Activated CD8-positive, alpha-beta memory T cell treated with anti-CD3 and anti-CD28 coated beads for 4 hours (primary cell): ENCODE results near the gene DVL2.

Experiments used
- DNase-seq, 2 donors: peaks; one replicate each; pipeline ENCODE4 v3.0.0-alpha.2; 2020; ENCODE audit warnings: low read depth in 2 of 2

DVL2 gene

GRCh38 chr17:7219812-7220592 is 14.3 kb downstream of the DVL2 start, which contains the start of the genes ACADVL and DLG4:
TSS of gene ACADVL (plus strand) at chr17:7219938. CDS start at chr17:7219985, 47 bp downstream.
TSS of gene DLG4 (minus strand) at chr17:7219836.
- peak; percentile 54 to 65 for DNase-seq

DNA sequence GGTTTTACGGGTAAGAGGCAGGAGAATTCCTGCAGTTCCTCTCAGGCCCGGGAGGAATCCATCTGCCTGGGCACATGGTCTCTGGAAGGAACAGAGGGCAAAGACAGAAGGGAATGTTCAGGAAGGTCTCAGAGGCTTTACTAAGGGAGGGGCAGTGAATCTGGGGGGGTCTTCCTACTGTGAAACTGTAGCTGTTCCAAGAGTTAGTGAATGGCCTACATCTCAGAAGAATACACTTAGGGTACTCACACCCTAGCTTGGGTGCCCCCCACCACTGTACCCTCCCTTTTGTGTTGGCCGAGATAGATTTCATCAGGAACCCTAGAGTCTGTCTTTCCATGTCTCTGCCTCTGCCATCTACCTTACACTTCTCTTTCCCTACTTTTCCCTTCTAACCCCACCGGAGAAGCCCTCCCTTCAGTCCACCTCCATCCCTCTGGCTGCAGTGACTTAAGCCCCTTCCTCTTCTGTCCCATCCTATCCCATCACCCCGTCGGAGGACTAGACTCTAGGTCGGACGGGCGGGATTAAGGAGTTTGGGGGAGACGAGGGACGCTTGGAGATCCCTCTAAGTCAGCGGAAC is 15.0 kb downstream of the DVL2 start:
- no peak for DNase-seq

DNA sequence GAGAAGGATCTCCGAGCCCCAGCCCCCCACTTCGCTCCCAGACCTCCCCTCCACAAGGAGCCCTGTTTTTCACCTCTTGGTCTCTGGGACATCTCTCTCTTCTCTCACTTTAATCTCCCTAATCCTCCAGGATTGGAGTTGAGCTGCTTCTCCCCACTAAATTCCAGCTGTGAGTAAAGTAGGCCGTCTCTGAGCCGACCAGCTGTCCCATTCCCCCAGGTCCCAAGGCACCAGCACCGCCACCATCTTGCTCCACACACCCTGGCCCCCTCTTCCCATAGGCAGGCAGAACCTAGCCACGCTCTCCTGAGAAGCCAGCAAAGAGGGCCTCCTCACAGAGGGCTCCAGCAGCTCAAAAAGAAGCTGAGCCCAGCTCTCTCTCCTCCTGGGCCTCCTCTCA is 15.6 kb downstream of the DVL2 start:
- DNase-seq, result no peak

GRCh38 chr17:7218166-7218565 is 16.2 kb downstream of the DVL2 start:
- DNase-seq, result no peak

- DNase-seq, result no peak
Observed at GRCh38 chr17:7217113-7217987, 17.0 kb downstream of the DVL2 start.

GRCh38 chr17:7216242-7217112 is 17.8 kb downstream of the DVL2 start:
- DNase-seq, result no peak

DNA sequence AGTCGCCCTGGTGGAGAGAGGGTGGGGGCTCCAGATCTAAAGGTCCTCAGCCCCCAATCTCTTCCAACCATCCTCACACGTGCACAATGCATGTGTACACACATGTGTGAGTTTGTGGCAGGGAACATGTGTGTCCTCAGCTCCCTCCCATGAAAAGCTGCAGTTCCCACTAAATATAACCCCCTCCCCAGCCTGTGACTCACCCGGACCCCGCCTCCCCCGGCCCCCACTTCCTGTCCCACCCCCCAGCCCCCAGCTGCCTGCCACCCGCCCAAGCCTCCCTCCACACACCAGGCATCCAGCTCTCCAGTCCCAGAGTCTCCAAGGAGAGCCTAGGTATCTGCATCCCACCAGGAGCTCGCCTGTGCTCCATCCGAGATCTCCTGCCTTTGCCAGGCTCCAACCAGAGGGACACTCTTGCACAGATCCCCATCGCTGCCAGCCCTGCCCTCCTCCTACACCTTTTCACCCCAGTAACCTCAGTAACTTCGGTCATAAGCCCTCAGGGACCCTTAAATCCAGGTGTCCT is 18.6 kb downstream of the DVL2 start:
- no peak for DNase-seq

DNA sequence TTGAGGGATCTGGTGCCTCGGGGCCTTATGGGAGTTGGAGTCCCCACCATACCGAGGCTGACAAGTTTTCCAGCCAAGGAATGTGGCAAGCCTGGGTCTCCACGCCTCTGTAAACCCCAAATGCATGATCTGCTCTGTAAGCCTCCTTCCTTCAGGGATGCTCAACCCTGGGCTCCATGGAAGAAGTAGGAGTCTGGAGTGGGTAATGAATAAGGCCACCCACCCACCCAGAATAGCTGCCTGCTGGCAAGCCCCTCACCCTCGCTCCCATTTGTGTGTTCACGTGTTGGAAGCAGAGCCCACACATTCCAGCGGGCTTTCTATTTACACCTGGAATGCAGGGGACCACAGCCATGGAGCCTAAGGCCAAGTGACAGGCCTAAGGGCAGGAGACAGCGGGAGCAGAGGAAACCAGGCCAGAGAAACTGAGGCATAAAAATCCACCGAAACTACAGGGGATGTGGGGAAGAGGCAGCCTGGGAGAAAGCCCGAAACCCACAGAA is 19.1 kb downstream of the DVL2 start:
- DNase-seq, result no peak

GRCh38 chr17:7214300-7215135 is 19.8 kb downstream of the DVL2 start:
- peak; percentile 95 to 98 for DNase-seq

DNA sequence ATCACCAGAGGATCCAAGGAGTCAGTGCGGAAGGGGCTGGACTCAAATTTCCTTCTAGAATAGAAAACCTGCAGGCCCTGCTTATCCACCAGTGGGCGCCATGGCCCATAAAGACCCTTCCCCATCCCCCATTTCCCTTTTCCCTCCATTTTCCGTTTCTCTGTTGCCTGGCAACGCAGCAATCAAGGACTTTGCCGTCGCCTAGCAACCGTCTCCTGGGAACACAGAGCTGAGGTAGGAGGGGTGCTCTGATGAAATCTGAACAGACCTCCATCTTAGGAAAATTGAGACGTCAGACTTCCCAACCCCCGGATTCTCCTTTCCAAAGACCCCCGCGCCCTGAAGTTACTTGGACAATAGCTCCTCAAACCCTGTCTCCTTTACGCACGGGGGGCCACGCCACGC is 20.4 kb downstream of the DVL2 start:
- peak in 1 of 2 donors; percentile 20 for DNase-seq

DNA sequence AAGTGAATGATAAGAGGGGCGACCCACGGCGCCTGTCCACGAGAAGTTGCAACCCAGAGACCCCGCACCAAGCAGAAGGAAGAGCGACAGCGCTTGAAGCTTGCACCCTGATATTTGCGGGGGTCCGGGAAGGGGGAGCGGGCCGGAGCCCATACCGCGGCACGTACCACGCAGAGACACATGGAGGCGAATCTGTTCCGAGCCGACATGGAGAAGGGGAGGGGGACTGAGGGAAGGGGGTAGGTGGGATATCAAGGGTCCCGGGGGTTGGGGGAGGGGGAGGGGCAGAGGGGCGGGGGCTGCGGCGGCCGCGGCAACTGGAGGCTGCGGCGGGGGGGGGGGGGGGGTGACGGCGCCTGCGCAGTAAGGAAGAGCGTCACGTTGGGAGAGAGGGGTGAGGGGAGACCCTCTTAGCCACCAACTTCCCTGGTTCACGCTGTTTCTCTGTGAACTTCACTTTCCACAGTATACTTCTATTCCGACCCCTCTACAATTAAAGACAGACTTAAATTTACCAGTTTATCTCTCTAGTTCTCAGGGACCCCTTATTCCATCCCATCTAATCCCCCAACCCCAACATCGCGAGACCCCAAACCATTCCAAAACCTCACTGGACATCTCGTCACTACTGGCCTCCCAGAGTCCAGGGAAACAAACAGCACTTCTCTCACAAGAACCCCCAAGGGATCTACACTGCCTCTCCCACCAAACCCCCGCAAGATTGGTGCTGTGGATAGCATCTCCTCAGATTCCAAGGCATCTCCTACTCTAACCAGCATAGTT is 22.6 kb downstream of the DVL2 start:
- no peak for DNase-seq

DNA sequence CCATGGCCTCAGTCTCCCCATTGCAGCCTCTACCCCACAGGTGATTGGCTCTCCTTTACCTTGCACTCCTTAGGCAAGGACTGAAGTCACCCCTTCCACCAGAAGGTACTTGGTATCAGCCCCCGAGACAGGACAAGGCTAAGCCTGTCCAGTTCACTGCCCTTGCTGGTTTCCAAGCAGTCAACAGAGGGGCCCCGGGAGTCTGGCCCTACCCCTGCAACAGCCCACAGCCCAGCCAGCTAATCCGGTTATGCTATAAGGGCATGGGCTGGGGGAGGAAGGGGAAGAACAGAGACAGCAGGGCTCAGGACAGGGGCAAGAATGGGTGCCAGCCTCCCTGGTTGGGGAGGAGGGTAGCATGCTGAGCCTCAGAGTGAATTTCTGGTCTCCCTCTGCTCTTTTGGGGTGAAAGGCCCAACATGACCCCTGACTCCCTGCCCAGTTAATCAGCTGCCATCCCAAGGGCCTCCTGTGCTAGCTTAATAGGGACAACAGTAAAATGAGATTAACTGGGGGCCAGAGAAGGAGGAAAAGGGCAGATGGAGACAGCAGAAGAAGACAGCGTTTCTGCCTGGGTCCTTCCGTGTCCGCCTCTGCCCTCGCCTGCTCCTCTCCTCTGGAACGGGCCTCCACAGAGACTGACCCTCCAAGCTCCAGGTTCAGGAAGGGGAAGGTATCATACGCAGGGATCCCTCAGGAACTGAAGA is 25.4 kb downstream of the DVL2 start:
- DNase-seq, result no peak

DNA sequence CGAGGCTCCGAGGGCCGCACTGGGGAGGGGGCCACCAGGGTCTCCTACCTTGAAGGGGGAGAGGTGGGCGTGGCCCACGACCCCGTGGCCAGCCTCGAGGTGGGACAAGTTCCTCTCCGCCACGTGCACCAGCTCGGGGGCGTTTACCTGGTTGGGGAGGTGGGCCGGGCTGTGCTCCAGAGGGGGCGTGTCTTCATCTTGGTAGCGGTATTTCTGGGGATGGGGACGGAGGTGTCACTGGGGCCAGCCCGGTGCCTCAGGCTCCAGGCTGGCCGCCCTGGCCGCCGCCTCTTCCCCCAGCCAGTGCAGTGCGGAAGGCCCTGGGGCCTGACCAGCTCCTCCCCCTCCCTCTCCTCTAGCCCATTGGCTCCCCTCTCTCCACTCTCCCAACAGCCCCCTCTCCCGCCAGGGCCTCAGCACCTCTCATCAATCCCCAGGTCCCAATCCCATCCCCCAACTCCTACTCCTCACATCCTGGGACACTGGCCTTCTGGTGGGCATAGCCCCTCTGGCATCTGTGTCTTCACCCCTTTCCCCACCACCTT is 26.2 kb downstream of the DVL2 start:
- no peak for DNase-seq

DNA sequence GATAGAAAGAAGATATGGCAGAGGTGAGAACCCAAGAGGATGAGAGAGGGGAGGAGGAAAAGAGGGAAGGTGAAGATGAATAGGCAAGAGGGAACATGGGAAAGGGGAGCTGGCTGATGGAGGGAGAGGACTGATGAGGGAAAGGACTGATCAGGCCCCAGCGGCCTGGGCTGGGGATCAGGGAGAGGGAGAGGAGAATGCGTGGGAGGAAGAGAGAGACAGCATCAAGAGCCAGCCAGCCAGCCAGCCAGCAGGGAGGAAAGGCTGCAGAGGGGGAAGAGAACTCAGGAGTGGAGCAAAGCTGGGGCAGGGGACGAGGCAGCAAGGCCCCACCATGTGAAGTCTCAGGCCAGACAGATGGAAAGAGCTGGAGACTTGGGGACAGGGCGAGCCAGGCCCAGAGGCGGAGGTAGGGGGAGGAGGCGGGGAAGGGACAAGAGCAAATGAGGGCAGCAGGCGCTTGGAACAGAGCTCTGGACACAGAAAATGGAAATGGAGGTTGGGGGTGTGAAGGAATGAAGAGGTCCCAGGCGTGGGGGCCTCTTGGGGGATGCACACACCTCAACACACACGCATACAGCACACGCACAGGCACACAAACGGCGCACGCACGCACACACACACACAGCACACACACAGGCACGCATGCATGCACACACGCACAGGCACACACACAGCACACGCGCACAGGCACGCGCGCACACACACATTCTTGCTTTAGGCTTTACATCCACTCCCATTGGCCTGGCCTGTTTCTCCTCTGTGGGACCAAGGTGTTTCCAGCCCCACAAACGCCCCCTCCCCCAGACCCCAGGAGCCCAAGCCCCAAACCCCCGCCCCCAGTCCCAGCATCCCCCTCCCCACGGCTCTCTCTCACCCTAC is 27.0 kb downstream of the DVL2 start:
- DNase-seq, result no peak

- DNase-seq, result no peak
Observed at GRCh38 chr17:7205561-7205960, 28.8 kb downstream of the DVL2 start.

DNA sequence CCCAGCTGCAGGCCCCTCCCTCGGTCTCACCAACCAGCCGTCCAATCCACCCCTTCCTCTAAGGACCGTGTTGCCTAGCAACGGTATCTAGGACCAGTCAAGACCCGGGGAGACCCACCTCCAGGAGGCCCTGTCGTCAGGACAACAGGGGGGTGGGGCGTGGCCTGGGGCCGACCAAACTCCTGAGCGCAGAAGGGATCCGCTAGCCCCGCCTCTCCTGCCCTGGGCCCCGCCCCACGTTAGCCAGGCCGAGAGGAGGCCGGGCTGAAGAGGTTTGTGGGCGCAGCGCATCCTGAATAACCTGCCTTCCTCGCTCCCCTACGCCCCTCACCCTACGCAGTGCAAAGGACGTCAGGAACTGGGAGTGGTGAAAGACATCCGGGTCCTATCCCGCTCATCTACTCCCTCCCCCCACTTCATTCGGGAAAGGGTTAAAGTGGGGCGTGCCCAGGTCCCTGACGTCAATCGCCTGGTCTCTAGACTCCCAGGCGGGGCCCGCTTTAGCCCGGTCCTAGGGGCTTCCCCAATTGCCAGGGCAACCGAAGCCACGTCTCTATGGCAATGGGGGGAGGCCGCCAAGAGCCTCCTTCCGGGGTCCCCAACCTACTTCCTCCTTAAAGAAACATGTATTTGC is 29.4 kb downstream of the DVL2 start:
- DNase-seq, result peak; percentile 85 to 88

- no peak for DNase-seq
Observed at GRCh38 chr17:7204336-7204735, 30.0 kb downstream of the DVL2 start.
